GM12801 (cell line): Measurements from ENCODE around the gene PF4V1.

Source experiments
- TF ChIP-seq, protein P1 (sequence below): IDR thresholded peaks from one replicate; pipeline ENCODE4 v1.5.1; 2011; ENCODE audit warnings: control low read depth; ENCODE audit not compliant: insufficient read length; ENCODE audit errors: extremely low read depth

Gene PF4V1

GRCh38 chr4:73901031-73901430, 47.9 kb downstream of the PF4V1 start:
- TF ChIP-seq, protein P1, sequence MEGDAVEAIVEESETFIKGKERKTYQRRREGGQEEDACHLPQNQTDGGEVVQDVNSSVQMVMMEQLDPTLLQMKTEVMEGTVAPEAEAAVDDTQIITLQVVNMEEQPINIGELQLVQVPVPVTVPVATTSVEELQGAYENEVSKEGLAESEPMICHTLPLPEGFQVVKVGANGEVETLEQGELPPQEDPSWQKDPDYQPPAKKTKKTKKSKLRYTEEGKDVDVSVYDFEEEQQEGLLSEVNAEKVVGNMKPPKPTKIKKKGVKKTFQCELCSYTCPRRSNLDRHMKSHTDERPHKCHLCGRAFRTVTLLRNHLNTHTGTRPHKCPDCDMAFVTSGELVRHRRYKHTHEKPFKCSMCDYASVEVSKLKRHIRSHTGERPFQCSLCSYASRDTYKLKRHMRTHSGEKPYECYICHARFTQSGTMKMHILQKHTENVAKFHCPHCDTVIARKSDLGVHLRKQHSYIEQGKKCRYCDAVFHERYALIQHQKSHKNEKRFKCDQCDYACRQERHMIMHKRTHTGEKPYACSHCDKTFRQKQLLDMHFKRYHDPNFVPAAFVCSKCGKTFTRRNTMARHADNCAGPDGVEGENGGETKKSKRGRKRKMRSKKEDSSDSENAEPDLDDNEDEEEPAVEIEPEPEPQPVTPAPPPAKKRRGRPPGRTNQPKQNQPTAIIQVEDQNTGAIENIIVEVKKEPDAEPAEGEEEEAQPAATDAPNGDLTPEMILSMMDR: no peak

GRCh38 chr4:73902038-73902637, 49.0 kb downstream of the PF4V1 start:
- TF ChIP-seq, protein P1: no peak

GRCh38 chr4:73902817-73903547, 49.9 kb downstream of the PF4V1 start:
- TF ChIP-seq, protein P1: no peak
